GM12878 (cell line): ENCODE measurements around the gene MAPK8IP3. TPM values are rescaled to one million over a fixed set of nuclear protein-coding genes. Genes with fewer than 3 reads are reported as not detected.

Experiments
- HDAC2 ChIP-seq: fragments of 200-600 bp; sonication (generic); IDR thresholded peaks from 2 replicates; pipeline ENCODE4 v1.6.1; 2017
- IRF5 ChIP-seq: fragments of 450-650 bp; IDR thresholded peaks from 2 replicates; pipeline ENCODE4 v1.6.1; 2017; ENCODE audit warnings: borderline replicate concordance
- PML ChIP-seq: IDR thresholded peaks from 2 replicates; pipeline ENCODE4 v1.6.1; 2012; ENCODE audit warnings: low read length, inconsistent platforms
- SRF ChIP-seq, 2 experiments: IDR thresholded peaks; 2 replicates each; pipeline ENCODE4 v1.6.1; 2011; ENCODE audit warnings: low read depth in 2 of 2, low read length in 2 of 2, mild to moderate bottlenecking in 1 of 2, moderate library complexity in 1 of 2
- polyA plus RNA-seq, 11 experiments: library from polyadenylated mRNA; depleted of rRNA in 4 of 11; unstranded in 6 of 11; stranded (reverse) in 5 of 11; fragments of >200 nt; fragmentation: Nextera tagmentation in 4 of 11; fragmentation: Illumina TruSeq in 1 of 11; extraction: Ambion mirVana in 4 of 11; extraction: Trizol in 1 of 11; gene quantifications; 1 replicate in 1 of 11; 2 replicates in 10 of 11; pipeline versions ENCODE4 v1.2.1 to v1.2.3, GENCODE V29; 2011 to 2016; ENCODE audit warnings: inconsistent platforms in 2 of 11, missing spikeins in 2 of 11, low read depth in 1 of 11
- total RNA-seq, 4 experiments: library from RNA; depleted of rRNA in 3 of 4; stranded (reverse); fragments of >200 nt in 3 of 4; fragmentation: Illumina TruSeq in 1 of 4; extraction: Trizol in 1 of 4; gene quantifications; 2 replicates each; pipeline versions ENCODE4 v1.2.1 to v1.2.3, GENCODE V29; 2013 to 2021
- TF ChIP-seq, protein P1 (sequence below): fragments of 450-650 bp; IDR thresholded peaks from 2 replicates; pipeline ENCODE4 v1.6.1; 2017; ENCODE audit warnings: antibody characterized with exemption, mild to moderate bottlenecking, moderate library complexity
- TF ChIP-seq, protein P2 (sequence below): fragments of 450-650 bp; IDR thresholded peaks from 2 replicates; pipeline ENCODE4 v1.6.1; 2017; ENCODE audit warnings: mild to moderate bottlenecking, moderate library complexity

Gene MAPK8IP3
- total and polyA plus RNA-seq, 10 of the 15 experiments (the other 5 are each of a cell fraction or from before 2014, with no cell fraction given) = 0.06 to 67.9 (median 18.2) TPM

DNA sequence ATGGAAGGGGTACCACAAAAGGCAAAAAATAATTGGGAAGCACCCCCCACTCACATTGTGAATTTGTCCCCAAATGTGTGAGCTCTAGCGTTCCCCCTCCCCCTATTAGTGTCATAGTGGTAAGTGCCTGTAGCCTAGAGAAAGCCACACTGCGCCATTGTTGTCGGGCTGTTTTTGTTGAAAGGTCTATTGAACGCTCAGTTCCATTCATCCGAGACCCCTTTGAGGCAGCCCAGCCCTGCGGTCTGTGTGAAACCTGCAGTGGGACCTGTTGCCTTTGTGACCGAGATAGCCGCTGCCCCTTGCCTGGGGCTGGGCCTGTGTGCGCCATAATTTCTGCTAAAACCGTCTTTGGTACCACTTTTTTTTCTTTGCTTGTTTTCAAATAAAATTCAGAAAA is 25.0 kb upstream of the MAPK8IP3 start (continued):
- TF ChIP-seq, protein P1, sequence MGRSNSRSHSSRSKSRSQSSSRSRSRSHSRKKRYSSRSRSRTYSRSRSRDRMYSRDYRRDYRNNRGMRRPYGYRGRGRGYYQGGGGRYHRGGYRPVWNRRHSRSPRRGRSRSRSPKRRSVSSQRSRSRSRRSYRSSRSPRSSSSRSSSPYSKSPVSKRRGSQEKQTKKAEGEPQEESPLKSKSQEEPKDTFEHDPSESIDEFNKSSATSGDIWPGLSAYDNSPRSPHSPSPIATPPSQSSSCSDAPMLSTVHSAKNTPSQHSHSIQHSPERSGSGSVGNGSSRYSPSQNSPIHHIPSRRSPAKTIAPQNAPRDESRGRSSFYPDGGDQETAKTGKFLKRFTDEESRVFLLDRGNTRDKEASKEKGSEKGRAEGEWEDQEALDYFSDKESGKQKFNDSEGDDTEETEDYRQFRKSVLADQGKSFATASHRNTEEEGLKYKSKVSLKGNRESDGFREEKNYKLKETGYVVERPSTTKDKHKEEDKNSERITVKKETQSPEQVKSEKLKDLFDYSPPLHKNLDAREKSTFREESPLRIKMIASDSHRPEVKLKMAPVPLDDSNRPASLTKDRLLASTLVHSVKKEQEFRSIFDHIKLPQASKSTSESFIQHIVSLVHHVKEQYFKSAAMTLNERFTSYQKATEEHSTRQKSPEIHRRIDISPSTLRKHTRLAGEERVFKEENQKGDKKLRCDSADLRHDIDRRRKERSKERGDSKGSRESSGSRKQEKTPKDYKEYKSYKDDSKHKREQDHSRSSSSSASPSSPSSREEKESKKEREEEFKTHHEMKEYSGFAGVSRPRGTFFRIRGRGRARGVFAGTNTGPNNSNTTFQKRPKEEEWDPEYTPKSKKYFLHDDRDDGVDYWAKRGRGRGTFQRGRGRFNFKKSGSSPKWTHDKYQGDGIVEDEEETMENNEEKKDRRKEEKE = no peak
- TF ChIP-seq IRF5 (no peak), HDAC2 (no peak), SRF (IDR thresholded peaks at IDR 0.05; ENCODE audit: low read depth in 2 of 2, low read length in 2 of 2) (no peak), PML (no peak)
- TF ChIP-seq, protein P2, sequence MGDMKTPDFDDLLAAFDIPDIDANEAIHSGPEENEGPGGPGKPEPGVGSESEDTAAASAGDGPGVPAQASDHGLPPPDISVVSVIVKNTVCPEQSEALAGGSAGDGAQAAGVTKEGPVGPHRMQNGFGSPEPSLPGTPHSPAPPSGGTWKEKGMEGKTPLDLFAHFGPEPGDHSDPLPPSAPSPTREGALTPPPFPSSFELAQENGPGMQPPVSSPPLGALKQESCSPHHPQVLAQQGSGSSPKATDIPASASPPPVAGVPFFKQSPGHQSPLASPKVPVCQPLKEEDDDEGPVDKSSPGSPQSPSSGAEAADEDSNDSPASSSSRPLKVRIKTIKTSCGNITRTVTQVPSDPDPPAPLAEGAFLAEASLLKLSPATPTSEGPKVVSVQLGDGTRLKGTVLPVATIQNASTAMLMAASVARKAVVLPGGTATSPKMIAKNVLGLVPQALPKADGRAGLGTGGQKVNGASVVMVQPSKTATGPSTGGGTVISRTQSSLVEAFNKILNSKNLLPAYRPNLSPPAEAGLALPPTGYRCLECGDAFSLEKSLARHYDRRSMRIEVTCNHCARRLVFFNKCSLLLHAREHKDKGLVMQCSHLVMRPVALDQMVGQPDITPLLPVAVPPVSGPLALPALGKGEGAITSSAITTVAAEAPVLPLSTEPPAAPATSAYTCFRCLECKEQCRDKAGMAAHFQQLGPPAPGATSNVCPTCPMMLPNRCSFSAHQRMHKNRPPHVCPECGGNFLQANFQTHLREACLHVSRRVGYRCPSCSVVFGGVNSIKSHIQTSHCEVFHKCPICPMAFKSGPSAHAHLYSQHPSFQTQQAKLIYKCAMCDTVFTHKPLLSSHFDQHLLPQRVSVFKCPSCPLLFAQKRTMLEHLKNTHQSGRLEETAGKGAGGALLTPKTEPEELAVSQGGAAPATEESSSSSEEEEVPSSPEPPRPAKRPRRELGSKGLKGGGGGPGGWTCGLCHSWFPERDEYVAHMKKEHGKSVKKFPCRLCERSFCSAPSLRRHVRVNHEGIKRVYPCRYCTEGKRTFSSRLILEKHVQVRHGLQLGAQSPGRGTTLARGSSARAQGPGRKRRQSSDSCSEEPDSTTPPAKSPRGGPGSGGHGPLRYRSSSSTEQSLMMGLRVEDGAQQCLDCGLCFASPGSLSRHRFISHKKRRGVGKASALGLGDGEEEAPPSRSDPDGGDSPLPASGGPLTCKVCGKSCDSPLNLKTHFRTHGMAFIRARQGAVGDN = no peak
- TF ChIP-seq, all 136 proteins: peak for 0
